GM21528 (cell line): ENCODE results near the gene KLK6.

ENCODE experiments used
- ATAC-seq: cut with Tn5 transposase; IDR thresholded peaks from one replicate; pipeline ENCODE4 v1.9.1; 2021; ENCODE audit warnings: mild to moderate bottlenecking, moderate library complexity; ENCODE audit not compliant: unreplicated experiment, low FRiP score

Gene KLK6

GRCh38 chr19:50959731-50960500, 9.5 kb downstream of the KLK6 start:
- no peak for ATAC-seq

- ATAC-seq = no peak
Observed at GRCh38 chr19:50957587-50957986, 11.8 kb downstream of the KLK6 start.

- no peak for ATAC-seq
Observed at GRCh38 chr19:50952910-50953309, 16.5 kb downstream of the KLK6 start, which contains the start of gene KLK5. TSS of gene KLK5 (minus strand) at chr19:50953038. CDS start at chr19:50952657, 381 bp downstream.

GRCh38 chr19:50949861-50950260, 19.5 kb downstream of the KLK6 start:
- no peak for ATAC-seq

GRCh38 chr19:50947123-50947522, 22.3 kb downstream of the KLK6 start:
- ATAC-seq = no peak

GRCh38 chr19:50944795-50945194, 24.6 kb downstream of the KLK6 start:
- ATAC-seq = no peak

GRCh38 chr19:50943074-50943828, 26.1 kb downstream of the KLK6 start:
- no peak for ATAC-seq

- ATAC-seq = no peak
Observed at GRCh38 chr19:50939596-50939995, 29.8 kb downstream of the KLK6 start.

- ATAC-seq = no peak
Observed at GRCh38 chr19:50933640-50934039, 35.8 kb downstream of the KLK6 start.

GRCh38 chr19:50932690-50933083, 36.7 kb downstream of the KLK6 start:
- no peak for ATAC-seq

- ATAC-seq = no peak
Observed at GRCh38 chr19:50932018-50932689, 37.2 kb downstream of the KLK6 start.

- ATAC-seq = no peak
Observed at GRCh38 chr19:50931023-50931422, 38.4 kb downstream of the KLK6 start.

- no peak for ATAC-seq
Observed at GRCh38 chr19:50928831-50929230, 40.6 kb downstream of the KLK6 start.

GRCh38 chr19:50926144-50926543, 43.2 kb downstream of the KLK6 start:
- ATAC-seq = no peak

- ATAC-seq = no peak
Observed at GRCh38 chr19:50925734-50926133, 43.7 kb downstream of the KLK6 start.

GRCh38 chr19:50924586-50924985, 44.8 kb downstream of the KLK6 start:
- ATAC-seq = no peak

GRCh38 chr19:50922317-50922853, 47.0 kb downstream of the KLK6 start:
- no peak for ATAC-seq

- ATAC-seq = no peak
Observed at GRCh38 chr19:50921426-50922316, 47.7 kb downstream of the KLK6 start.

GRCh38 chr19:50916069-50916468, 53.3 kb downstream of the KLK6 start:
- no peak for ATAC-seq
